GM21528 (cell line): ENCODE measurements around the gene EPB41L2.

Source experiments
- ATAC-seq: cut with Tn5 transposase; IDR thresholded peaks from one replicate; pipeline ENCODE4 v1.9.1; 2021; ENCODE audit warnings: mild to moderate bottlenecking, moderate library complexity; ENCODE audit not compliant: unreplicated experiment, low FRiP score

EPB41L2 gene

GRCh38 chr6:130982941-130983456 is 80.0 kb downstream of the EPB41L2 start:
- ATAC-seq: no peak

GRCh38 chr6:130982135-130982534 is 80.9 kb downstream of the EPB41L2 start:
- no peak for ATAC-seq

- ATAC-seq: no peak
These were observed 81.6 kb downstream of the EPB41L2 start for GRCh38 chr6:130981409-130981808.

GRCh38 chr6:130980310-130981032 is 82.6 kb downstream of the EPB41L2 start:
- no peak for ATAC-seq

- ATAC-seq: no peak
These were observed 84.2 kb downstream of the EPB41L2 start for GRCh38 chr6:130978660-130979396.

- ATAC-seq: no peak
These were observed 84.9 kb downstream of the EPB41L2 start for GRCh38 chr6:130978180-130978579.

- ATAC-seq: no peak
These were observed 87.7 kb downstream of the EPB41L2 start for GRCh38 chr6:130975325-130975724.

- no peak for ATAC-seq
These were observed 89.3 kb downstream of the EPB41L2 start for GRCh38 chr6:130973521-130974277.

- ATAC-seq: no peak
These were observed 91.5 kb downstream of the EPB41L2 start for GRCh38 chr6:130971504-130971903.

- ATAC-seq: no peak
These were observed 92.1 kb downstream of the EPB41L2 start for GRCh38 chr6:130970839-130971410.

- no peak for ATAC-seq
These were observed 93.1 kb downstream of the EPB41L2 start for GRCh38 chr6:130969791-130970491.

GRCh38 chr6:130969166-130969565 is 93.9 kb downstream of the EPB41L2 start:
- no peak for ATAC-seq

- ATAC-seq: no peak
These were observed 94.6 kb downstream of the EPB41L2 start for GRCh38 chr6:130968476-130968875.

- no peak for ATAC-seq
These were observed 95.3 kb downstream of the EPB41L2 start for GRCh38 chr6:130967502-130968445.

- ATAC-seq: no peak
These were observed 96.6 kb downstream of the EPB41L2 start for GRCh38 chr6:130966344-130966980.

- ATAC-seq: no peak
These were observed 97.4 kb downstream of the EPB41L2 start for GRCh38 chr6:130965656-130966055.

- no peak for ATAC-seq
These were observed 98.0 kb downstream of the EPB41L2 start for GRCh38 chr6:130964808-130965604.

GRCh38 chr6:130964289-130964688 is 98.8 kb downstream of the EPB41L2 start:
- ATAC-seq: no peak
